ENCODE data around the gene NTN4. TPM values are rescaled to one million over a fixed set of nuclear protein-coding genes. Genes with fewer than 3 reads are reported as not detected.
"Not testable (repeated sequence)": the region's sequence is repeated elsewhere in the genome, so short reads cannot be mapped to it uniquely, and the experiment has no call there.

Gene NTN4
- total RNA-seq, 1 donor from 2014 or later: 0.13 TPM

DNA sequence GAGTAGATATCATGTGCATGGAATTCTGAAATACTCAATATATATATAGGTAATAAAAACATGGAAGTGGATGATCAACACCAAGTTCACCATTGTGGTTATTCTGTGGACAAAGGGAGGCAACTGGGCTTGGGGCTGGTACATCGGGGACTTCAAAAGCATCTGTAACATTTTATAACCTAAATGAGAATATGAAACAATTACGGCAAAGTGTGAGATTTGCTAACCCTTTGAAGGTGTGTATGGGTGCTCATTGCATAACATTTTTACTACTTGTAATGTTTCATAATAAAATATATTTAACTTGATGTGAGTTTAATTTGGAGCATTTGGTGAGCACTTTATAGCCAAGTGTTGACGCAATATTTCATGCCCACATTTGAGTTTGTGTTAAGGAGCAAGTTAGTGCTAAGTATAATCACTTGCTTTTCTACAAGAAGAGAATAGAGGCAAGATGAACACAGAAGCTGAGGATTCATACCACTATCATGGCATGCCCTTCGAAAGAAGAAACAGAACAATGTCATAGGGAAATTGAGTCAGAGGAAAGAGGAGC lies 109.3 kb downstream of the NTN4 start:
- Mint-ChIP-seq H3K4me3 (ENCODE audit: unreplicated experiment) (no peak overlapping the region), H3K27me3 (ENCODE audit: unreplicated experiment) (no peaks in the 10 kb centered on the region), H3K36me3 (ENCODE audit: low read depth, unreplicated experiment) (no peaks in the 10 kb centered on the region), H3K27ac (ENCODE audit: unreplicated experiment) (no peak overlapping the region), H3K4me1 (ENCODE audit: unreplicated experiment) (no peaks in the 10 kb centered on the region), H3K9me3 (ENCODE audit: unreplicated experiment) (no peaks in the 10 kb centered on the region)
- DNase-seq (ENCODE audit: low spot score): no peak
- TF ChIP-seq, protein P1, sequence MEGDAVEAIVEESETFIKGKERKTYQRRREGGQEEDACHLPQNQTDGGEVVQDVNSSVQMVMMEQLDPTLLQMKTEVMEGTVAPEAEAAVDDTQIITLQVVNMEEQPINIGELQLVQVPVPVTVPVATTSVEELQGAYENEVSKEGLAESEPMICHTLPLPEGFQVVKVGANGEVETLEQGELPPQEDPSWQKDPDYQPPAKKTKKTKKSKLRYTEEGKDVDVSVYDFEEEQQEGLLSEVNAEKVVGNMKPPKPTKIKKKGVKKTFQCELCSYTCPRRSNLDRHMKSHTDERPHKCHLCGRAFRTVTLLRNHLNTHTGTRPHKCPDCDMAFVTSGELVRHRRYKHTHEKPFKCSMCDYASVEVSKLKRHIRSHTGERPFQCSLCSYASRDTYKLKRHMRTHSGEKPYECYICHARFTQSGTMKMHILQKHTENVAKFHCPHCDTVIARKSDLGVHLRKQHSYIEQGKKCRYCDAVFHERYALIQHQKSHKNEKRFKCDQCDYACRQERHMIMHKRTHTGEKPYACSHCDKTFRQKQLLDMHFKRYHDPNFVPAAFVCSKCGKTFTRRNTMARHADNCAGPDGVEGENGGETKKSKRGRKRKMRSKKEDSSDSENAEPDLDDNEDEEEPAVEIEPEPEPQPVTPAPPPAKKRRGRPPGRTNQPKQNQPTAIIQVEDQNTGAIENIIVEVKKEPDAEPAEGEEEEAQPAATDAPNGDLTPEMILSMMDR (IDR thresholded peaks at IDR 0.05; ENCODE audit: unreplicated experiment): no peak

DNA sequence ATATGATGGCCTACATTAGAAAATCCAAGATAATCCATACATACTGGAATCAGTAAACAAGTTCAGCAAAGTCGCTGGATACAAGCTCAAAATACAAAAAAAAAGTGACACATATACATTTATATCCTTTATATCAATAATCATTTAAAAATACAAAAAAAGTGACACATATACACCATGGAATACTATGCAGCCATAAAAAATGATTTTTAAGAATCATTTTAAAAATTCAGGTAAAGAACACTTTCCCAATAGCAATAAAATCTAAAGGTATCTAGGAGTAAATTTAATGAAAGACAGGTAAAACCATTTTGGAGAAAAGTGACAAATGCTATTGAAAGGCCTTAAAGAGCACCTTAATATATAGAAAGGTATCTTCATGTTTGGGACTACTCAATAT lies 111.9 kb downstream of the NTN4 start:
- no peaks in the 10 kb centered on the region for H3K27me3 Mint-ChIP-seq (ENCODE audit: unreplicated experiment)

DNA sequence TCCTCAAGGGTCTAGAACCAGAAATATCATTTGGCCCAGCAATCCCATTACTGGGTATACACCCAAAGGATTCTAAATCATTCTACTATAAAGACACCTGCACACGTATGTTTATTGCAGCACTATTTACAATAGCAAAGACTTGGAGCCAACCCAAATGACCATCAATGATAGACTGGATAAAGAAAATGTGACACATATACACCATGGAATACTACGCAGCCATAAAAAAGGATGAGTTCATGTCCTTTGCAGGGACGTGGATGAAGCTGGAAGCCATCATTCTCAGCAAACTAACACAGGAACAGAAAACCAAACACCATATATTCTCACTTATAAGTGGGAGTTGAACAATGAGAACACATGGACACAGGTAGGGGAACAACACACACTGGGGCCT lies 112.8 kb downstream of the NTN4 start:
- H3K27me3 Mint-ChIP-seq (ENCODE audit: unreplicated experiment); H3K27ac Mint-ChIP-seq (ENCODE audit: unreplicated experiment); H3K4me1 Mint-ChIP-seq (ENCODE audit: unreplicated experiment); H3K9me3 Mint-ChIP-seq (ENCODE audit: unreplicated experiment); H3K36me3 Mint-ChIP-seq (ENCODE audit: low read depth, unreplicated experiment); H3K4me3 Mint-ChIP-seq (ENCODE audit: unreplicated experiment); DNase-seq (ENCODE audit: low spot score): not testable (repeated sequence)

More for the DNA sequence above, 111.9 kb downstream of the NTN4 start:
- no peak overlapping the region for H3K27ac Mint-ChIP-seq (ENCODE audit: unreplicated experiment)
- TF ChIP-seq, protein P1 (IDR thresholded peaks at IDR 0.05; ENCODE audit: unreplicated experiment): no peak
- no peaks in the 10 kb centered on the region for H3K4me1 Mint-ChIP-seq (ENCODE audit: unreplicated experiment)
- H3K4me3 Mint-ChIP-seq (ENCODE audit: unreplicated experiment): no peak overlapping the region
- no peaks in the 10 kb centered on the region for H3K36me3 Mint-ChIP-seq (ENCODE audit: low read depth, unreplicated experiment)
- DNase-seq (ENCODE audit: low spot score): no peak
- no peaks in the 10 kb centered on the region for H3K9me3 Mint-ChIP-seq (ENCODE audit: unreplicated experiment)

DNA sequence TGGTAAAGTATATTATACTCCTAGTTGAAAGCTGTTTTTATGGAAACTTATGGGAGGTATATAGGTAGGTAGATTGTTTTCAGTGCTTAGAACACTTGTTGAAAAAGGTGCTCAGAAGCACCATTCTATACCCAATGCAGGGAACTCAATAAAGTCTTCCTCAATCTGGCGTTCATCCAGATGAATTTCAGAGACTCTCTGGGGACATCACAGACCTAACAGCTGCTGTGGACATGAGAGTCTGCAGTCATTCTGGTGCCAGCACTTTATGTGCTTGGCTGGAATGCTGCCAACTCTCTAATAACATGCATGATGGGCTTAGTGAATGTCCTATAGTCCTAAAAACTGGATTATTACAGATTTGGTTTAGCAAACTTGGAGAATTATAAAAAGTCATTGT lies 115.9 kb downstream of the NTN4 start:
- no peaks in the 10 kb centered on the region for H3K36me3 Mint-ChIP-seq (ENCODE audit: low read depth, unreplicated experiment)
- DNase-seq (ENCODE audit: low spot score): no peak
- no peaks in the 10 kb centered on the region for H3K9me3 Mint-ChIP-seq (ENCODE audit: unreplicated experiment)
- no peak overlapping the region for H3K27ac Mint-ChIP-seq (ENCODE audit: unreplicated experiment)
- H3K4me3 Mint-ChIP-seq (ENCODE audit: unreplicated experiment): no peak overlapping the region
- TF ChIP-seq, protein P1 (IDR thresholded peaks at IDR 0.05; ENCODE audit: unreplicated experiment): no peak
- no peaks in the 10 kb centered on the region for H3K4me1 Mint-ChIP-seq (ENCODE audit: unreplicated experiment)
- H3K27me3 Mint-ChIP-seq (ENCODE audit: unreplicated experiment): no peaks in the 10 kb centered on the region

DNA sequence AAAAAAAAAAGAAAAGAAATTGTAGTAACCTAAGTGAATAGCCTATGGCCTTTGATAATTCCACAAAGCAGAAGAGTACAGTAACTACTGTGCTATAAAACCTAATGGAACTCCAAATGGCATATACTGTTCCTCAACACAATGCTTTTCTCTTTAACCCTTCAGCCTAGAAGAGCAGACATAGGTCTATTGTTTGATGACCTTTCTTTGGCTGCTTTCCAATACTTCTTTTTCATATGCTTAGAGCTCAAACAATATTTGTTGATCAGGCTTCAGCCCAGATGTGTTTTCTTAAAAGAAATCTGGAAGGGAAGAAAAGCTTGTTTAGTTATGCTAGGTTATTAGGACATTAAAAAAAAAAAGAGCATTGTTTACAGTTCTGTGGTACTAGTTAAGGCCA lies 116.4 kb downstream of the NTN4 start:
- no peaks in the 10 kb centered on the region for H3K36me3 Mint-ChIP-seq (ENCODE audit: low read depth, unreplicated experiment)
- H3K27ac Mint-ChIP-seq (ENCODE audit: unreplicated experiment): no peak overlapping the region
- no peak for DNase-seq (ENCODE audit: low spot score)
- no peaks in the 10 kb centered on the region for H3K27me3 Mint-ChIP-seq (ENCODE audit: unreplicated experiment)
- H3K4me1 Mint-ChIP-seq (ENCODE audit: unreplicated experiment): no peaks in the 10 kb centered on the region
- TF ChIP-seq, protein P1 (IDR thresholded peaks at IDR 0.05; ENCODE audit: unreplicated experiment): no peak
- no peaks in the 10 kb centered on the region for H3K9me3 Mint-ChIP-seq (ENCODE audit: unreplicated experiment)
- H3K4me3 Mint-ChIP-seq (ENCODE audit: unreplicated experiment): no peak overlapping the region
